ENCODE measurements around the gene RING1.
A peak's percentile ranks its signal among the peaks of the same experiment; 100 is the strongest.

RING1 gene

GRCh38 chr6:33208091-33208967 lies at the start of gene RING1:
RING1 (plus strand) TSS chr6:33208500; CDS start chr6:33208823, 323 bp downstream.
- peak in 1 of 2 experiments; percentile 45 for DNase-seq (ENCODE audit: low read depth in 2 of 2)

DNA sequence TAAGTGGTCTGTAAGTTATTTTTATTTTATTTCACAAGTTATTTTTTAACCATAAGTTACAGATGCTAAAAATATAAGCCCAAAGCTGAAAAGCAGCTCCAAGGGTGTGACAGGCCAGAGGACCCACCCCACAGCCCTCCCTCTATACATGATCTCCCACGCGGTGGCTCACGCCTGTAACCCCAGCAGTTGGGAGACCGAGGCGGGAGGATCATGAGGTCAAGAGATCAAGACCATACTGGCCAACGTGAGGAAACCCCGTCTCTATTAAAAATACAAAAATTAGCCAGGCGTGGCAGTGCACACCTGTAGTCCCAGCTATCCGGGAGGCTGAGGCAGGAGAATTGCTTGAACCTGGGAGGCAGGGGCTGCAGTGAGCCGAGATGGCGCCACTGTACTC lies 48.2 kb upstream of the RING1 start:
- DNase-seq (ENCODE audit: low read depth in 2 of 2) = no peak

DNA sequence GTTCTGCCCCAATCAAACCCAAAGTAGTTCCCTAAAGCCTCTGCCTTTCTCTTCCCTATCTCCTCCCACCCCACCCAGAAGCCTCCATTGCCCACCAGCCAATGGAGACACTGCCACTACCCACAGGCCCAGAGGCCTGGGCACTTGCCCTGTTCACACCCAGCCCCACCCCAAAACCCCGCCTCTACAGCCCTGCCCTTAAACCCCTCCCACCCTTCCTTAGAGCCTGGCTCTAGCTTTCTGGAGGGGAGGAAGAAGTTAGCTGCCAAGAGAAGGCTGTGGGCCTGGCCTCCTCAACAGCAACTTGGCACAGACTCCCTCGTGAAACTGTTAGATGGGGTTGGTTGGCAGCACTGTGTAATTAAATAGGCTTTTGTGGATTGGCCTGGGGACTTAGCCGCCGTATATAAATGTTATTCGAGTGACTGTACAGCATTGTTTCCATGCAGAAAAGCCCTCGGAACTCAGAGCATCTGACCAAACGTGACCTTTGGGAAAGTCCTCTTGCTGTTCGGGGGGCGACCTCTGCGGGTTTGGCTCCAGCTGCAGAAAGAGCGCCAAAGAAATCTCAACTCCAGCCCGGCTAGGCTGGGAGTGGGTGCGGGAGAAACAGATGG lies 47.5 kb upstream of the RING1 start:
- DNase-seq (ENCODE audit: low read depth in 2 of 2) = peak; percentile 40 to 47

GRCh38 chr6:33161354-33162331 lies 46.7 kb upstream of the RING1 start:
- peak; percentile 17 to 30 for DNase-seq (ENCODE audit: low read depth in 2 of 2)

GRCh38 chr6:33163540-33163939 lies 44.8 kb upstream of the RING1 start:
- DNase-seq (ENCODE audit: low read depth in 2 of 2) = no peak

GRCh38 chr6:33164176-33164575 lies 44.1 kb upstream of the RING1 start:
- no peak for DNase-seq (ENCODE audit: low read depth in 2 of 2)

DNA sequence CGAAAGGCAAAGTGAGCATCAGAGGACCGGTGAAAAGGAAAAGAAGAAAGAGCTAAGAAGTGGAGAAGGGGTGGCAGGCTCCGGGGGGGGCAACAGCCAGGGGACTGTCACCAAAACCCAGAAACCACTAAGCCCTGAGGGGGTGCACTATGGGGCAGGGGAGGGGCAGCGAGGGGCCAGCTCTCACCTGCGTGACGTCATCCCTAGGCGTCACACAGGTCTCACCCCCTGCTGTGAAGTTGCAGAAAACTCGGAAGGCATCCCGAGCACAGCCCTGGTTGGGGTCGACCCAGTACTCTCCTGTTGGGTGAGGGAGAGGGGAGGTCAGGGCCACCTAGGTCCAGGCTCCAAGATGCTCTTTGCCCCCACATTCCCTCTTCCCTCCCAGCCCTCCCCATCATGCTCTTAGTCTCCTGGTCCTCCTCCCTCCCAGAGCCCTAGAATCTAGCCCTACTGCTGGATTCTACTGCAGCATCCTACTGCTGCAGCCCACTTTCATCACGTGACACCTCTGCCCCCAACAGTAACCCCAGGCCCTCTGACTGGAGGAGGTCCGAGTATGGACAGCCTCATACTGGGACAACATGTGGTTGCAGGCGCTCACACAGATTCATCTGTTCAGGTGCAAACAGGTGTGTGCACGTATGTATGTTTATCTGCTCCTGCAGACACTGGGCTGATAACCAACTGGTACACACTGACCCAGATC lies 43.5 kb upstream of the RING1 start:
- no peak for DNase-seq (ENCODE audit: low read depth in 2 of 2)

GRCh38 chr6:33165581-33166258 lies 42.6 kb upstream of the RING1 start:
- DNase-seq (ENCODE audit: low read depth in 2 of 2) = no peak

GRCh38 chr6:33166363-33166762 lies 41.9 kb upstream of the RING1 start:
- no peak for DNase-seq (ENCODE audit: low read depth in 2 of 2)

DNA sequence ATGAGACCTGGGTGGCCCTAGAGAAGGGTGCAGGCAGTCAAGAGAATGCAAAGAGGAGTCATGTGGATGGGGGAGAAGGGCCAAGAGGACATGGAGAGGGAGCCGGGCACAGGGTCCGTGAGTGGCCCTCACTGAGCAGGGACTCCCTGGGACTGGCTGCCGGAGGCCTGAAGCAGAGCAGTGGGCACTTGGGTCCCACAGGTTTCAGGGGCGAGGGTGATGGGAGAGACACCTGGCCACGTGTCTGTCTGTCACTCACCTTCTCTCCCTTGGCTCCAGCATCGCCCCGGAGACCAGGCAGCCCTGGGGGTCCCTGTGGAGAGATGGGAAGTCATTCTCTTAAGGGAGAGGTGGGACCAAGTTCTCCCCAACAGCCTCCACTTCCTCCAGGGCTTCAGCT lies 41.5 kb upstream of the RING1 start:
- no peak for DNase-seq (ENCODE audit: low read depth in 2 of 2)

DNA sequence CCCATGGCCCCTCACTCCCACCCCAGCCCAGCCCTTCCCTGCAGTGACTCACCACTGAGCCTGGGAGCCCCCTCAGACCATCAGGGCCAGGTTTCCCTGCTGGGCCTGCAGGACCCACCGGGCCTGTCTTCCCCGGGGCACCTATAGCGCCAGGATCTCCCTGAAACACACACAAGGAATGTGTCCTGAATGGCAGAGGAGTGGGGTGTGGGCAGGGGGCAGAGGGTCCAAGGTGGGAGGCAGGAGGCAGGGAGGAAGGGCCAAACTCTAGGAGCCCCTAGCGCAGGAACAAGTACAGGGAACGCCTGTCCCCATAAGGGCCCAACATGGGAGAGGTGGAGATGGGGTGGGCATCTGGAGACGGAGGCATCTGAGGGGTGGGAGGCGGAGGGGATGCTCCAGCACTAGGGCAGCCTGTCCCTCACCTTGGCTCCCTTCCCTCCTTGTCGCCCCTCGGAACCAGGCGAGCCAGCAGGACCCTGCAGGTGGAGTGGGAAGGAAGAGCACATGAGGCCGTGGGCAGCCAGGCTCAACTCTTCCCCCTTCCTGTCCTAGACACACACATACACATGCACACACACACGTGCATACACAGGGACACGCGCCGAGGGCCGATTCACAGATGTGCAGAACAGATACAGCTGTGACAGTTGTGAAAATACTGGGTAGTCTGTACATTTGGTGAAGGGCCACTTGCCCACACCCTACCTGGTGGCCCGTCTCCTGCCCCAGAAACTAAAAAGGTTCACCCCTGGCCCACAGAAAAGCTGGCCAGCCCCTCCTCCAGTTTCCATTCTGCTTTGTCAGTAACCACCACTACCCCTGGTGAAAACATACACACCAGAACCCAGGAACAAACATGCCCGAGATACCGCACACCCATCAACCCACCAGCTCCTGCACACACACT lies 40.7 kb upstream of the RING1 start:
- no peak for DNase-seq (ENCODE audit: low read depth in 2 of 2)

- DNase-seq (ENCODE audit: low read depth in 2 of 2) = no peak
These were observed 40.1 kb upstream of the RING1 start for GRCh38 chr6:33168284-33168601.

GRCh38 chr6:33168639-33169038 lies 39.7 kb upstream of the RING1 start:
- DNase-seq (ENCODE audit: low read depth in 2 of 2) = no peak

- DNase-seq (ENCODE audit: low read depth in 2 of 2) = no peak
These were observed 38.8 kb upstream of the RING1 start for GRCh38 chr6:33169291-33170175.

DNA sequence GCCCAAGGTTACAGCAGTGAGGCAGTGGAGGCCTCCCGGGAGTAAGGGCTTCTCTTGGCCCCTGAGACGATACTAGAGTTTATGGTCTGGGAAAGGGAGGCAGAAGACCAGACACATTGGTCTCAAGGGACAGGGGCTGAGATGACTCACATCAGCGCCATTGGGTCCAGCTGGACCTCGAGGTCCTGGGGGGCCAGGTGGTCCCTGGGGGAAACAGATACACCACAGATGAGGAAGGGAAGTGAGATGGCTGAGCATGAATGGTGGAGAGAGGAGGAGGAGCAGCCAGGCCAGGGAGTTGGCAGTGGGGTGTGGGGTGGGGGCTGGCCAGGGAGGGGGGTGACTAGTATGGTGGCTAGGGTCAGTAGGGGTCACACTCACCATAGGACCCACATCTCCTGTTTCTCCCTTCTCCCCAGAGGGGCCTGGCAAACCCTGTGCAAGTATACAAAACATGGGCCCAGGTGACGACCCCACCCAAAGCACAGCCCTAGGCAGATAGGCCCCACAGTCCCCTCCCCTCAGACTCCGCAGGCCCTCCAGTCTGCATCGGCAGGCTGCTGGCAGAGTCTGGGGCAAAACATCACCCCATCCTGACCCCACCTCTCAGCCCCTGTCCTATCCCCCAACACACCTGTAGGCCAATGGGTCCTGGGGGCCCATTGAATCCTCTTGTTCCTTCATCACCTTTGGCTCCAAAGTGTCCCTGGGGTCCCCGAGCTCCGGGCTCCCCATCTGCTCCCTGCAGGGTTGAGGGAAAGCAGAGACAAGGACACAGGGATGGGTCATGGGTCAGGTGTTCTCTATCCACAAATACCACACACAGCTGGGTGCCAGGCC lies 37.9 kb upstream of the RING1 start:
- DNase-seq (ENCODE audit: low read depth in 2 of 2) = no peak

DNA sequence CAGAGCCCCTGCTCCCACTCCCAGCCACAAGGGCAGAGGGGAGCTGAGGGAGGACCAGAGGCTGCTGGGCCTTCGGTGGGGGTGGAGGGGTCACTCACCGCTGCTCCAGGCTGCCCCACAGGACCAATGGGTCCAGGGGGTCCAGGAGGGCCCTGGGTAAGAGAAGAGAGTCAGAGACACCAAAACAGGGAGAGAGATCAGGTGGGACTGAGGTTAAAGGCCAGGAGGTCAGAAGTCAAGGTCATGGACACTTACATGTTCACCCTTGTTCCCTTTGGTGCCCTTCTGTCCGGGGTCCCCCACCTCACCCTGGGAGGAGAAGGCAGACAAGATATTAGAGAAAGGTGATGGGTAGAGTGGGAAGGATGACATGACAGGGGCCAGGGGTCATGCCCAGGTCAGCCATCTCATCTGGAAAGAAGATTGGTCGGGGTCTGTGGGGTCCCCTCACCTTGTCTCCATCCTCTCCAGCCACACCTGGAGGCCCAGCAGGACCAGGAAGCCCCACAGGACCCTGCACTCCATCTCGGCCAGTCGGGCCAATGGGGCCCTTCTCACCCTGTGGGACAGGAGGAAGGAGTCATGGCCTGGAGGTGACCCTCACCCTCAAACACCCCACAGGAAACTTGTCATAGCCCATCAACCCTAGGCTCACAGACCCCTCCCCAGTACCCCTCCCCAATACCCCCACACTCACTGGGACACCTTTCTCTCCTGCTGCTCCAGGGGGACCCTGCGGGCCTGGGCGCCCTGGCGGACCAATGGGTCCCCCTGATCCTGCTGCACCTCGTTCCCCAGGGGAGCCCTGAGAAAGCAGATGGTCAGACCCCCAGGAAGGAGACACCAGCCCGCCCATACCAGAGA lies 37.1 kb upstream of the RING1 start:
- DNase-seq (ENCODE audit: low read depth in 2 of 2) = no peak
